H9 (cell line): ENCODE data around the gene PPP1R12A. TPM values are rescaled to one million over a fixed set of nuclear protein-coding genes. Genes with fewer than 3 reads are reported as not detected.

ENCODE experiments used
- DNase-seq: peaks from one replicate; pipeline ENCODE4 v3.0.0-alpha.2; 2017
- H2AFZ ChIP-seq: one replicate; pipeline ENCODE4 v1.6.1; 2013; ENCODE audit warnings: mild to moderate bottlenecking, low read length, control low read depth, moderate library complexity
- H2AK5ac ChIP-seq: 2 replicates; pipeline ENCODE4 v1.6.1; 2013; ENCODE audit warnings: low read length, control low read depth, mixed read lengths; ENCODE audit not compliant: insufficient read length
- H2BK120ac ChIP-seq: one replicate; pipeline ENCODE4 v1.6.1; 2013; ENCODE audit warnings: low read depth, mild to moderate bottlenecking, low read length, control low read depth, inconsistent platforms; ENCODE audit not compliant: poor library complexity, severe bottlenecking
- H2BK12ac ChIP-seq: 2 replicates; pipeline ENCODE4 v1.6.1; 2013; ENCODE audit warnings: low read length, control low read depth, mixed read lengths, low read depth; ENCODE audit not compliant: insufficient read length
- H2BK15ac ChIP-seq: 2 replicates; pipeline ENCODE4 v1.6.1; 2013; ENCODE audit warnings: low read depth, low read length, control low read depth
- H2BK20ac ChIP-seq: one replicate; pipeline ENCODE4 v1.6.1; 2013; ENCODE audit warnings: low read depth, mild to moderate bottlenecking, low read length, control low read depth, inconsistent platforms; ENCODE audit not compliant: poor library complexity, severe bottlenecking
- H2BK5ac ChIP-seq: 2 replicates; pipeline ENCODE4 v1.6.1; 2013; ENCODE audit warnings: low read length, control low read depth, mixed read lengths; ENCODE audit not compliant: insufficient read length
- H3K14ac ChIP-seq: 2 replicates; pipeline ENCODE4 v1.6.1; 2013; ENCODE audit warnings: low read length, control low read depth; ENCODE audit not compliant: insufficient read depth
- H3K18ac ChIP-seq: 2 replicates; pipeline ENCODE4 v1.6.1; 2013; ENCODE audit warnings: low read depth, mild to moderate bottlenecking, mixed read lengths, low read length, control low read depth; ENCODE audit not compliant: insufficient read length
- H3K23ac ChIP-seq: 2 replicates; pipeline ENCODE4 v1.6.1; 2013; ENCODE audit warnings: low read length, control low read depth, mixed read lengths, low read depth; ENCODE audit not compliant: insufficient read length
- H3K23me2 ChIP-seq: 2 replicates; pipeline ENCODE4 v1.6.1; 2013; ENCODE audit warnings: low read depth, mild to moderate bottlenecking, mixed read lengths, low read length, control low read depth; ENCODE audit not compliant: insufficient read length, poor library complexity, severe bottlenecking
- H3K27ac ChIP-seq: 2 replicates; pipeline ENCODE4 v1.5.1; 2013; ENCODE audit warnings: low read length, control low read depth, mixed read lengths, low read depth; ENCODE audit not compliant: insufficient read length
- H3K27me3 ChIP-seq: 2 replicates; pipeline ENCODE4 v1.6.1; 2013; ENCODE audit warnings: low read length, control low read depth, inconsistent platforms; ENCODE audit not compliant: insufficient read depth
- H3K4ac ChIP-seq: 2 replicates; pipeline ENCODE4 v1.6.1; 2013; ENCODE audit warnings: low read depth, mild to moderate bottlenecking, control low read depth, inconsistent platforms, low read length, moderate library complexity
- H3K4me1 ChIP-seq: 2 replicates; pipeline ENCODE4 v1.6.1; 2013; ENCODE audit warnings: low read length, control low read depth, inconsistent platforms; ENCODE audit not compliant: insufficient read depth
- H3K4me2 ChIP-seq: 2 replicates; pipeline ENCODE4 v1.6.1; 2013; ENCODE audit warnings: low read length, control low read depth, mixed read lengths; ENCODE audit not compliant: insufficient read length, insufficient read depth
- H3K56ac ChIP-seq: 2 replicates; pipeline ENCODE4 v1.6.1; 2013; ENCODE audit warnings: low read depth, mild to moderate bottlenecking, mixed read lengths, low read length, control low read depth; ENCODE audit not compliant: insufficient read length
- H3K79me1 ChIP-seq: 2 replicates; pipeline ENCODE4 v1.6.1; 2013; ENCODE audit warnings: low read depth, mild to moderate bottlenecking, moderate library complexity, low read length, control low read depth, inconsistent platforms; ENCODE audit not compliant: insufficient read depth, poor library complexity, severe bottlenecking
- H3K79me2 ChIP-seq: 2 replicates; pipeline ENCODE4 v1.6.1; 2013; ENCODE audit warnings: low read length, control low read depth, inconsistent platforms; ENCODE audit not compliant: insufficient read depth
- H3K9ac ChIP-seq: 2 replicates; pipeline ENCODE4 v1.6.1; 2013; ENCODE audit warnings: low read length, control low read depth, mixed read lengths; ENCODE audit not compliant: insufficient read length; ENCODE audit errors: extremely low read depth
- H3K9me3 ChIP-seq: one replicate; pipeline ENCODE4 v1.6.1; 2013; ENCODE audit warnings: low read depth, low read length, inconsistent platforms; ENCODE audit not compliant: control insufficient read depth
- H3T11ph ChIP-seq: one replicate; pipeline ENCODE4 v1.6.1; 2013; ENCODE audit warnings: mild to moderate bottlenecking, low read length, control low read depth, inconsistent platforms
- H4K20me1 ChIP-seq: one replicate; pipeline ENCODE4 v1.6.1; 2013; ENCODE audit not compliant: control insufficient read depth, insufficient read length, insufficient read depth
- H4K5ac ChIP-seq: 2 replicates; pipeline ENCODE4 v1.6.1; 2013; ENCODE audit warnings: low read depth, mild to moderate bottlenecking, mixed read lengths, low read length, control low read depth; ENCODE audit not compliant: insufficient read length
- H4K8ac ChIP-seq: replicated peaks from 2 replicates; pipeline ENCODE4 v1.6.1; 2013; ENCODE audit warnings: low read length, control low read depth, mixed read lengths, low read depth; ENCODE audit not compliant: insufficient read length
- H4K91ac ChIP-seq: 2 replicates; pipeline ENCODE4 v1.6.1; 2013; ENCODE audit warnings: low read depth, mild to moderate bottlenecking, moderate library complexity, mixed read lengths, low read length, control low read depth; ENCODE audit not compliant: insufficient read length
- H3K27ac Mint-ChIP-seq, 3 experiments: 2 replicates in 2 of 3; 3 replicates in 1 of 3; pipeline ENCODE4 v1.8.0; 2020 to 2021; ENCODE audit warnings: mixed read lengths in 3 of 3, mild to moderate bottlenecking in 1 of 3, moderate library complexity in 1 of 3
- H3K27me3 Mint-ChIP-seq: 2 replicates; pipeline ENCODE4 v1.8.0; 2021; ENCODE audit warnings: low read depth, mild to moderate bottlenecking, moderate library complexity, mixed read lengths
- H3K36me3 Mint-ChIP-seq, 3 experiments: 2 replicates in 2 of 3; 3 replicates in 1 of 3; pipeline ENCODE4 v1.8.0; 2020 to 2021; ENCODE audit warnings: low read depth in 3 of 3, mixed read lengths in 3 of 3; ENCODE audit not compliant: insufficient read depth in 1 of 3
- H3K4me1 Mint-ChIP-seq, 2 experiments: 2 replicates each; pipeline ENCODE4 v1.8.0; 2020; ENCODE audit warnings: mixed read lengths in 2 of 2
- H3K4me3 Mint-ChIP-seq, 2 experiments: 2 replicates in 1 of 2; 3 replicates in 1 of 2; pipeline ENCODE4 v1.8.0; 2020 to 2021; ENCODE audit warnings: mild to moderate bottlenecking in 2 of 2, mixed read lengths in 2 of 2, moderate library complexity in 1 of 2
- H3K9me3 Mint-ChIP-seq, 2 experiments: 2 replicates in 1 of 2; 3 replicates in 1 of 2; pipeline ENCODE4 v1.8.0; 2020; ENCODE audit warnings: mild to moderate bottlenecking in 2 of 2, mixed read lengths in 2 of 2, moderate library complexity in 1 of 2
- WGBS: extraction: QIAGEN DNeasy Blood & Tissue Kit; methylation state at CpG from one replicate; pipeline ENCODE4 v1.1.7; 2013; ENCODE audit warnings: missing lambda C conversion rate, low lambda C conversion rate, mixed read lengths; ENCODE audit not compliant: insufficient read length; ENCODE audit errors: extremely low coverage; 5-methylcytosine and 5-hydroxymethylcytosine counted together
- total RNA-seq: library from RNA; stranded (reverse); gene quantifications from 2 replicates; pipeline ENCODE4 v1.2.1, GENCODE V29; 2021
- TF ChIP-seq, protein P1 (sequence below): fragments of 200-600 bp; sonication (generic); conservative IDR thresholded peaks from 3 replicates; pipeline ENCODE4 v1.8.0; 2021; ENCODE audit warnings: antibody characterized with exemption, mild to moderate bottlenecking

PPP1R12A gene
- total RNA-seq, 1 experiment from 2014 or later, result 93.5 TPM

DNA sequence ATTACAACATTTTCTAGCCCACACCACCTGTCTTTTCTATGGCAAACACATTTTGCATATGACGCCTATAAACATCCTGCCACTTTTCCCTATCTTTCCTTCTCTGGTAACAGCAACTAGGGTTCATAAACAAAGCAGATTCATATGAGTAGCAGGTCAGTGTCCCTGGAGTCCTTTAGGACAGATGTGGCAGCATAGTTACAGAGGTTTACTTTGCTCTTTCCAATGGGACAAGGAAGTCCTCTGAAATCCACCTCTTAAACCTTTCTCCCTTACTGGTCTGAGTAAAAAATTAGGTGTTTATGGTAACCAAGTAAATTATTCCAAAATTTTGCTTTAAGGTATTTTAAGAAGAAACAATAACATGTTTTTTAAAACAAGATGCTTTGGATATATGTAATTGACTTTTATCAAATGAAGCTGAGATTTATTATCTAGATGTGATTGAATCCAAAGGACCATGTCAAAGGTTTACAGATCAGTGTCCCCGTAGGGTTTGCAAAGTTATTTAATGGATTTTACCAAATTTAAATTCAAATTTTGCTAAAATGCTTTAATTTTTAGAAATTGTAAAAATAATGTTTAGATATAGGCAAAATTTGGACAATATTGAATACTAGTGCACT lies 164.9 kb downstream of the PPP1R12A start:
- peaks cover 3 to 8% of the 10 kb centered on the region in 2 experiments for H3K4me1 Mint-ChIP-seq
- Histone ChIP-seq H3K23ac (no peak overlapping the region), H3K79me1 (no peaks in the 10 kb centered on the region), H3K56ac (no peak overlapping the region), H3K27me3 (no peaks in the 10 kb centered on the region), H4K20me1 (no peaks in the 10 kb centered on the region), H4K8ac (no peak overlapping the region), H2BK12ac (no peak overlapping the region), H3K4ac (no peak overlapping the region), H4K91ac (no peak overlapping the region), H3K14ac (no peak overlapping the region), H3K18ac (no peak overlapping the region), H2BK120ac (no peak overlapping the region), H3K9me3 (no peaks in the 10 kb centered on the region), H3T11ph (no peak overlapping the region), H2AFZ (no peak overlapping the region), H2BK15ac (no peak overlapping the region), H4K5ac (no peak overlapping the region), H3K27ac (no peak overlapping the region), H3K9ac (no peak overlapping the region), H2BK20ac (no peak overlapping the region), H2AK5ac (no peak overlapping the region), H3K4me1 (no peaks in the 10 kb centered on the region), H3K4me2 (no peak overlapping the region), H3K79me2 (no peaks in the 10 kb centered on the region), H3K23me2 (no peaks in the 10 kb centered on the region), H2BK5ac (no peak overlapping the region)
- no peak for DNase-seq
- TF ChIP-seq, protein P1, sequence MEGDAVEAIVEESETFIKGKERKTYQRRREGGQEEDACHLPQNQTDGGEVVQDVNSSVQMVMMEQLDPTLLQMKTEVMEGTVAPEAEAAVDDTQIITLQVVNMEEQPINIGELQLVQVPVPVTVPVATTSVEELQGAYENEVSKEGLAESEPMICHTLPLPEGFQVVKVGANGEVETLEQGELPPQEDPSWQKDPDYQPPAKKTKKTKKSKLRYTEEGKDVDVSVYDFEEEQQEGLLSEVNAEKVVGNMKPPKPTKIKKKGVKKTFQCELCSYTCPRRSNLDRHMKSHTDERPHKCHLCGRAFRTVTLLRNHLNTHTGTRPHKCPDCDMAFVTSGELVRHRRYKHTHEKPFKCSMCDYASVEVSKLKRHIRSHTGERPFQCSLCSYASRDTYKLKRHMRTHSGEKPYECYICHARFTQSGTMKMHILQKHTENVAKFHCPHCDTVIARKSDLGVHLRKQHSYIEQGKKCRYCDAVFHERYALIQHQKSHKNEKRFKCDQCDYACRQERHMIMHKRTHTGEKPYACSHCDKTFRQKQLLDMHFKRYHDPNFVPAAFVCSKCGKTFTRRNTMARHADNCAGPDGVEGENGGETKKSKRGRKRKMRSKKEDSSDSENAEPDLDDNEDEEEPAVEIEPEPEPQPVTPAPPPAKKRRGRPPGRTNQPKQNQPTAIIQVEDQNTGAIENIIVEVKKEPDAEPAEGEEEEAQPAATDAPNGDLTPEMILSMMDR, result no peak
- no CpG with 5 or more reads among the region's 2 CpGs for WGBS
- no peak overlapping the region; a peak in 1 of 7 replicates for H3K27ac Mint-ChIP-seq
- no peaks in the 10 kb centered on the region for H3K9me3 Mint-ChIP-seq
- no peaks in the 10 kb centered on the region for H3K27me3 Mint-ChIP-seq
- H3K4me3 Mint-ChIP-seq, result no peak overlapping the region
- H3K36me3 Mint-ChIP-seq, result peaks cover 0 to 5% (median under 1%) of the 10 kb centered on the region in 3 experiments; a peak in 4 of 7 replicates
